Mesenteric fat pad (tissue), 1 donor: Measurements from ENCODE around the gene DLL3. TPM values are rescaled to one million over a fixed set of nuclear protein-coding genes. Genes with fewer than 3 reads are reported as not detected.

ENCODE experiments used
- DNase-seq: peaks from one replicate; pipeline ENCODE4 v3.0.0-alpha.2; 2020; ENCODE audit warnings: low spot score
- total RNA-seq: library from RNA; stranded (reverse); fragmentation: NEBNext Ultra II Directional; extraction: Animal tissue kit (Norgen Biotek cat#: 25700); gene quantifications from one replicate; pipeline ENCODE4 v1.2.1, GENCODE V29; 2021
- donor health status: DM: yes; HTN: yes; CAD: no.

DLL3 gene
- total RNA-seq, 1 donor from 2014 or later, result not detected

DNA sequence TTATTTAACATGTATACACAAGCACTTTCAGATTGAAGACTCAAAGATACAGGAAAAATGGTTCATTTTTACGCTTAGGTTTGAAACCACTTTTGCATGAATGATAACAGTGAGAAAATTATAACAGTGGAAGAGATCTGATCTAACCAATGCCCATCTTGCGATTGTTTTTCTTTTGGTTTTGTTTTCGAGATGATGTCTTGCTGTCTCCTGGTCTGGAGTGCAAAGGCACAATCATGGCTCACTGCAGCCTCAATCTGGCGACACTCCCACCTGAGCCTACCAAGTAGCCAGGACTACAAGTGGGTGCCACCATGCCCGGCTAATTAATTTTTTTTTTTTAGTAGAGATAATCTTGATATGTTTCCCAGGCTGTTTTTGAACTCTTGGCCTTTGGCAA lies 51.5 kb downstream of the DLL3 start:
- DNase-seq, result no peak

DNA sequence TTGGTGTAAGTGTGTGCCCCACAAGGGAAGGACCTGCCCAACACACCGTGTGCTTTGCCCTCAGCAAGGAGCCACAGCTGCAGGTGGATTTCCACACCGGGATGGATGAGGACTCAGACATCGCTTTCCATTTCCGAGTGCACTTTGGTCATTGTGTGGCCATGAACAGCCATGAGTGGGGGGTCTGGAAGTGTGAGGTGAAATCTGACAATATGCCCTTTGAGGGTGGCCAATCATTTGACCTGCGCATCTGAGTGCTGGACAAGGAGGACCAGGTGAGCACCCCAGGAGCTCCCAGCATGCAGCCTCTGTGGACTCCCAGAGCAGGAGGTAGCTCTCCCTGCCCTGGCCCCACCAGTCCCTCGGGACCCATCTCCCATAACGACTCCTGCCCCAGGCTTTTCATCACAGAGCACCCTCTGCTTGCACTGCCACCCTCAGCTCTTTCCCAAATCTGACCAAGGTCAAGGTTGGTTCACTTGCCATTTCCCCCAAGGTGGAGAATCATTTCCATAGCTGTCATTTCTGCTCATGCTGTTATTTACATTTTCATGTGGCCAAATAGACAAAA lies 54.4 kb downstream of the DLL3 start:
- no peak for DNase-seq

DNA sequence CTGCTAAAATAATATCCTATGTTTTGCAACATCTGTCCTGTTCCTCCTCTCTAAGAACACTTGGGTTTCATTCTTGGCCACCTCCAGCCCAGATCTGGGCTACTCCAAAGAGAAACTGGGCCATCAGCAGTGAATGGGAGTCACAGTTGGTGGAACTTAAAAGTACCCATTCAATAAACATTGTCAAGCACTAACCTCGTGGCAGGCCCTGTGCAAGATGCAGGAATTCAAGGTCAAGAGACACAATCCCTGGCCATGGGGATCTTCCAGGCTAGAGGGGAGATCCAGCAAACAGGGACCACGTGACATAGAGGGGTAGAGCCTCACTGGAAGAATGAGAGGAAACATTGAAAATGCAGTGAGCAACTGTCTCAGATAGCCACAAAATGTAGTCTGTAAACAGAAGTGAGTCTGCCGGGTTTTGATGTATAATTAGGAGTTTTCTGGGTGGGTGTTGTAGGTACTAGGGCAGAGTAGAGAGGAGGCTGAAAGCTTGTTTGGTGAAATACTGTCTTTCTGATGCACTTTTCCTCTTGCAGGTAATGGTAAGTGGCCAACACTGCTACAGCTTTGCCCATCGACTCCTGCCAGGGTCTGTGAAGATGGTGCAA lies 56.1 kb downstream of the DLL3 start:
- no peak for DNase-seq

DNA sequence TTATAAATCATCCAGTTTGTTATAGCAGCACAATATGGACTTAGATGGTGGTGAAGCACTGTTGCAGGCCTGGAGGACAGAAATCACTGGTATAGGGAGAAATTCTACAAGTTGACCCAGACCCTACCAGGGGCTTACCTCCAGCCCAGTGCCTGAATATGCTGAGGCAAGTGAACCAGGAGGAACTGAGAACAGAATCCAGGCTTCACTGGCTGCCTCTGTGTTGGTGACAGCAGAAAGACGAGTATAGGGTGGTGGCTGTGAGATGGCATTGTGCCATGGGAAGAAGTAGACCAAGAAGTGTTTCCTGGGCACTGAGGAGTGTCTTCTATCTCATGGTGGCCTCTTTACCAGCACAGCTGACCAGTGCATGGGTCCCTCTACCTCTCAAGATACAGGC lies 57.1 kb downstream of the DLL3 start:
- no peak for DNase-seq

Other genes starting within 250 kb of the DLL3 start
- gene IFNL2, start 230.6 kb upstream of the DLL3 start, total RNA-seq, result not detected
- gene IFNL1, start 202.5 kb upstream of the DLL3 start, total RNA-seq, result not detected
- 1.1 TPM for gene LRFN1, start 178.1 kb upstream of the DLL3 start, total RNA-seq
- 119 TPM for gene GMFG, start 162.9 kb upstream of the DLL3 start, total RNA-seq
- gene SAMD4B, start 156.5 kb upstream of the DLL3 start, total RNA-seq, result 82.3 TPM
- 29.7 TPM for gene PAF1, start 107.8 kb upstream of the DLL3 start, total RNA-seq
- gene MED29, start 107.6 kb upstream of the DLL3 start, total RNA-seq, result 34.1 TPM
- gene ZFP36, start 92.1 kb upstream of the DLL3 start, total RNA-seq, result 1,383 TPM
- gene PLEKHG2, start 86.3 kb upstream of the DLL3 start, total RNA-seq, result 56.4 TPM
- gene RPS16, start 63.0 kb upstream of the DLL3 start, total RNA-seq, result 1,454 TPM
- gene SUPT5H, start 53.4 kb upstream of the DLL3 start, total RNA-seq, result 84.5 TPM
- gene TIMM50, start 18.1 kb upstream of the DLL3 start, total RNA-seq, result 58.4 TPM
- not detected for gene SELENOV, start 16.2 kb downstream of the DLL3 start, total RNA-seq
- 2.1 TPM for gene EID2B, start 33.9 kb downstream of the DLL3 start, total RNA-seq
- 12.7 TPM for gene EID2, start 41.2 kb downstream of the DLL3 start, total RNA-seq
- not detected for gene LGALS13, start 103.6 kb downstream of the DLL3 start, total RNA-seq
- not detected for gene LGALS16, start 157.0 kb downstream of the DLL3 start, total RNA-seq
- gene LGALS14, start 205.5 kb downstream of the DLL3 start, total RNA-seq, result not detected
- not detected for gene CLC, start 239.1 kb downstream of the DLL3 start, total RNA-seq